MM.1S (cell line): ENCODE data around the gene FIS1.

Experiments
- CTCF ChIP-seq: fragments of 300-600 bp; sonication (generic); IDR thresholded peaks from 2 replicates; pipeline ENCODE4 v1.5.1; 2016; ENCODE audit warnings: antibody characterized with exemption, low read length, mixed read lengths
- EZH2 ChIP-seq: fragments of 300-600 bp; sonication (generic); optimal IDR thresholded peaks from 2 replicates; pipeline ENCODE3; 2017; ENCODE audit warnings: low read depth, mild to moderate bottlenecking, antibody characterized with exemption, low read length, mixed read lengths
- EZH2phosphoT487 ChIP-seq: fragments of 300-600 bp; sonication (generic); IDR thresholded peaks from 2 replicates; pipeline ENCODE4 v1.6.1; 2018; ENCODE audit warnings: antibody characterized with exemption, low read length

- TF ChIP-seq CTCF (no peak), EZH2 (no peak), EZH2phosphoT487 (no peak)
Measured at GRCh38 chr7:101239191-101239950, 5.5 kb downstream of the FIS1 start.
